K562 (cell line): ENCODE results near the gene PIK3CB.

ENCODE experiments used
- ATF2 ChIP-seq: sonication (generic); formaldehyde crosslinking; IDR thresholded peaks from 2 replicates; pipeline ENCODE4 v1.8.1; 2022; ENCODE audit warnings: missing genetic modification reagents
- CEBPB ChIP-seq: fragments of 450-650 bp; IDR thresholded peaks from 2 replicates; pipeline ENCODE4 v1.6.1; 2016; ENCODE audit warnings: missing genetic modification characterization, missing compliant biosample characterization
- CREB1 ChIP-seq, 2 experiments: sonication (generic) in 1 of 2; formaldehyde crosslinking in 1 of 2; IDR thresholded peaks; 2 replicates each; pipeline versions ENCODE4 v1.6.1 to v1.8.0; 2012 to 2022; ENCODE audit warnings: inconsistent platforms in 1 of 2, mild to moderate bottlenecking in 1 of 2, missing genetic modification reagents in 1 of 2, moderate library complexity in 1 of 2
- EZH2 ChIP-seq: IDR thresholded peaks from 2 replicates; pipeline ENCODE4 v1.6.1; 2012; ENCODE audit warnings: low read depth, mild to moderate bottlenecking, inconsistent platforms, low read length, borderline replicate concordance
- POLR2A ChIP-seq: fragments of 450-650 bp; conservative IDR thresholded peaks from 2 replicates; pipeline ENCODE4 v1.6.1; 2016
- TBP ChIP-seq: optimal IDR thresholded peaks from 2 replicates; pipeline ENCODE3; 2011; ENCODE audit warnings: low read depth, low read length, improper control_type of control experiment
- ZNF217 ChIP-seq: sonication (generic); formaldehyde crosslinking; IDR thresholded peaks from 2 replicates; pipeline ENCODE4 v1.8.0; 2022; ENCODE audit warnings: mild to moderate bottlenecking, missing genetic modification reagents
- TF ChIP-seq, protein P1 (sequence below), 3 experiments: IDR thresholded peaks in 2 of 3; conservative IDR thresholded peaks in 1 of 3; 2 replicates each; pipeline ENCODE4 v1.5.1; 2011 to 2012; ENCODE audit warnings: low read length in 3 of 3, mild to moderate bottlenecking in 3 of 3, control low read depth in 2 of 3, improper control_type of control experiment in 1 of 3, inconsistent platforms in 1 of 3, low read depth in 1 of 3, mixed read lengths in 1 of 3, moderate library complexity in 1 of 3; ENCODE audit not compliant: insufficient read depth in 2 of 3

DNA sequence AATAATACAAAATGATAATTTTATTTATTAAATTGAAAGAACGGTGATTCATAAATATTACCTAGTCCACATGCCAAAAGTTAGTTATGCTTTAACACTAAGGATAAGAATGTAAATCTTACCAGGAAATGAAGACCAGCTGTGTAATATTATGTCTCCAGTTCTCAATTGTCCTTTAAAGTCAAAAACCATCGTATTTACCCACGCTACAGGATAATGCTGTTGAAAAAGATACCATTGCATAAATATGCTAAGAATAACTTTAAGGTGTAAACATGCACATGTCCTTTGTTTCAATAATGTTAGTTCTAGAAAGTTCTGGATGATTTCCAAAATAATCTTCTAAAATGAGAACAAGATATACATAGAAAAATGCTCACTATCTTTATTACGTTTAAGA is 122.6 kb downstream of the PIK3CB start:
- TF ChIP-seq POLR2A (no peak), TBP (no peak), CEBPB (no peak), CREB1 (IDR thresholded peaks at IDR 0.05) (no peak), CREB1 (CRISPR knock-in tag; IDR thresholded peaks at IDR 0.05) (no peak), ZNF217 (CRISPR knock-in tag) (no peak), EZH2 (no peak), ATF2 (CRISPR knock-in tag) (no peak)
- TF ChIP-seq, protein P1, sequence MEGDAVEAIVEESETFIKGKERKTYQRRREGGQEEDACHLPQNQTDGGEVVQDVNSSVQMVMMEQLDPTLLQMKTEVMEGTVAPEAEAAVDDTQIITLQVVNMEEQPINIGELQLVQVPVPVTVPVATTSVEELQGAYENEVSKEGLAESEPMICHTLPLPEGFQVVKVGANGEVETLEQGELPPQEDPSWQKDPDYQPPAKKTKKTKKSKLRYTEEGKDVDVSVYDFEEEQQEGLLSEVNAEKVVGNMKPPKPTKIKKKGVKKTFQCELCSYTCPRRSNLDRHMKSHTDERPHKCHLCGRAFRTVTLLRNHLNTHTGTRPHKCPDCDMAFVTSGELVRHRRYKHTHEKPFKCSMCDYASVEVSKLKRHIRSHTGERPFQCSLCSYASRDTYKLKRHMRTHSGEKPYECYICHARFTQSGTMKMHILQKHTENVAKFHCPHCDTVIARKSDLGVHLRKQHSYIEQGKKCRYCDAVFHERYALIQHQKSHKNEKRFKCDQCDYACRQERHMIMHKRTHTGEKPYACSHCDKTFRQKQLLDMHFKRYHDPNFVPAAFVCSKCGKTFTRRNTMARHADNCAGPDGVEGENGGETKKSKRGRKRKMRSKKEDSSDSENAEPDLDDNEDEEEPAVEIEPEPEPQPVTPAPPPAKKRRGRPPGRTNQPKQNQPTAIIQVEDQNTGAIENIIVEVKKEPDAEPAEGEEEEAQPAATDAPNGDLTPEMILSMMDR (IDR thresholded peaks at IDR 0.05 in 2 of 3, conservative IDR thresholded peaks at IDR 0.05 in 1 of 3; ENCODE audit: insufficient read depth in 2 of 3, low read depth in 1 of 3, low read length in 3 of 3) = no peak
